ENCODE results near the gene KY. TPM values are rescaled to one million over a fixed set of nuclear protein-coding genes. Genes with fewer than 3 reads are reported as not detected.

KY gene
- total RNA-seq, 2 donors from 2014 or later, result not detected

DNA sequence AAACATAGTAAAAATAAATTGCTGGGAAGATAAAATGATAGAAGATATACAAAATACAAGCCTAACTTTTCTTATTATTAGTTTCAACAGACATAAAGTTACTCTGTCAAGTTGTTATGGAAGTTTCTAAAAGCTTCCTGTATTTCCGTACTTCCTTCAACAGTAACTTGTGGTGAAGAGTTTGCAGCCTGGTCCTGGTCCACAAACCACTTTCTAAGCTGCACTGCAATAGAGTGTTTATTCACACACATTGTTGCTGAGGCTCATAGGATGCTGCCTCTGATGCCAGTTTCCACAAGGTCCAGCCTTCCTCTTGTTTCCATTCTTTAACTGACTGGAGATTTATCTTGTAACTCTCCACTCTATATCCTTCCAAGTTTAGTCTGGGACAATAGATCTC lies 39.4 kb upstream of the KY start:
- H3K27me3 ChIP-seq (ENCODE audit: control insufficient read depth, insufficient read depth, low read length, poor library complexity, severe bottlenecking), result peaks cover 52% of the 10 kb centered on the region
- Mint-ChIP-seq H3K4me1 (peaks cover 13% of the 10 kb centered on the region), H3K27ac (no peak overlapping the region), H3K9me3 (no peaks in the 10 kb centered on the region), H3K4me3 (no peak overlapping the region), H3K27me3 (ENCODE audit: insufficient read depth) (peaks cover 70% of the 10 kb centered on the region), H3K36me3 (ENCODE audit: low read depth) (no peaks in the 10 kb centered on the region)
- 89 to 100% methylated on average over 1 of the region's 1 CpG for WGBS, 2 experiments (ENCODE audit: insufficient coverage in 1 of 2, insufficient read length in 1 of 2)
- peaks cover 4% of the 10 kb centered on the region for H3K4me1 ChIP-seq (ENCODE audit: control insufficient read depth, insufficient read depth, low read length)
- no peak for TF ChIP-seq CTCF (conservative IDR thresholded peaks at IDR 0.05)
- no peak overlapping the region for H3K27ac ChIP-seq (ENCODE audit: low read depth, low read length)
- no peaks in the 10 kb centered on the region for H3K9me3 ChIP-seq (ENCODE audit: control insufficient read depth, low read length)
- no peak overlapping the region for H3K4me3 ChIP-seq (ENCODE audit: low read length)
- DNase-seq, result no peak
- H3K36me3 ChIP-seq (ENCODE audit: control insufficient read depth, insufficient read depth, low read length), result no peaks in the 10 kb centered on the region
- H3K9ac ChIP-seq (ENCODE audit: extremely low read depth, low read length, poor library complexity, severe bottlenecking), result no peak overlapping the region

DNA sequence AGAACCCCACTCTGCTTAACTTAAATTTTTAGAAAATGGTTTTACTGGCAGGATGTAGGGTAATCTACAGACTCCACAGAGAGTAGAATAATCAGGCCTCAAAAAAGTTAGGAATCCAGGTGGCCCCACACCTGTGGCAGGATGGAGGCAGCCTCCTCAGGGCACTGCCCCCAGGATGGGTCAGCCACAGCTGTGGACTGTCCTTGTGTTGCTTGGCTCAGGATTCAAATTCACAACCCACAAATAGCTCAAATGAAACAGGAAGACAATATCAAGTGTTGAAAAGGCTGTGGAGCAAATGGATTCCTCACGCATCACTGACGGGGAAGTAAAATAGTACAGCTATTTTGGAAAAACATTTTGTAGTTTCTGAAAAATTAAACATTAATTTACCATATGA lies 36.8 kb upstream of the KY start:
- Mint-ChIP-seq H3K27ac (no peak overlapping the region), H3K4me3 (no peak overlapping the region), H3K27me3 (ENCODE audit: insufficient read depth) (peaks cover 63% of the 10 kb centered on the region), H3K9me3 (no peaks in the 10 kb centered on the region), H3K4me1 (peaks cover 5% of the 10 kb centered on the region), H3K36me3 (ENCODE audit: low read depth) (no peaks in the 10 kb centered on the region)
- no peak overlapping the region for H3K4me3 ChIP-seq (ENCODE audit: low read length)
- H3K27ac ChIP-seq (ENCODE audit: low read depth, low read length), result no peak overlapping the region
- H3K4me1 ChIP-seq (ENCODE audit: control insufficient read depth, insufficient read depth, low read length), result peaks cover 4% of the 10 kb centered on the region
- H3K9me3 ChIP-seq (ENCODE audit: control insufficient read depth, low read length), result no peaks in the 10 kb centered on the region
- DNase-seq, result no peak
- TF ChIP-seq CTCF (conservative IDR thresholded peaks at IDR 0.05), result no peak
- WGBS, 2 experiments (ENCODE audit: insufficient coverage in 1 of 2, insufficient read length in 1 of 2), result no CpG with 5 or more reads among the region's 2 CpGs
- no peaks in the 10 kb centered on the region for H3K36me3 ChIP-seq (ENCODE audit: control insufficient read depth, insufficient read depth, low read length)
- H3K27me3 ChIP-seq (ENCODE audit: control insufficient read depth, insufficient read depth, low read length, poor library complexity, severe bottlenecking), result peaks cover 45% of the 10 kb centered on the region
- H3K9ac ChIP-seq (ENCODE audit: extremely low read depth, low read length, poor library complexity, severe bottlenecking), result no peak overlapping the region

DNA sequence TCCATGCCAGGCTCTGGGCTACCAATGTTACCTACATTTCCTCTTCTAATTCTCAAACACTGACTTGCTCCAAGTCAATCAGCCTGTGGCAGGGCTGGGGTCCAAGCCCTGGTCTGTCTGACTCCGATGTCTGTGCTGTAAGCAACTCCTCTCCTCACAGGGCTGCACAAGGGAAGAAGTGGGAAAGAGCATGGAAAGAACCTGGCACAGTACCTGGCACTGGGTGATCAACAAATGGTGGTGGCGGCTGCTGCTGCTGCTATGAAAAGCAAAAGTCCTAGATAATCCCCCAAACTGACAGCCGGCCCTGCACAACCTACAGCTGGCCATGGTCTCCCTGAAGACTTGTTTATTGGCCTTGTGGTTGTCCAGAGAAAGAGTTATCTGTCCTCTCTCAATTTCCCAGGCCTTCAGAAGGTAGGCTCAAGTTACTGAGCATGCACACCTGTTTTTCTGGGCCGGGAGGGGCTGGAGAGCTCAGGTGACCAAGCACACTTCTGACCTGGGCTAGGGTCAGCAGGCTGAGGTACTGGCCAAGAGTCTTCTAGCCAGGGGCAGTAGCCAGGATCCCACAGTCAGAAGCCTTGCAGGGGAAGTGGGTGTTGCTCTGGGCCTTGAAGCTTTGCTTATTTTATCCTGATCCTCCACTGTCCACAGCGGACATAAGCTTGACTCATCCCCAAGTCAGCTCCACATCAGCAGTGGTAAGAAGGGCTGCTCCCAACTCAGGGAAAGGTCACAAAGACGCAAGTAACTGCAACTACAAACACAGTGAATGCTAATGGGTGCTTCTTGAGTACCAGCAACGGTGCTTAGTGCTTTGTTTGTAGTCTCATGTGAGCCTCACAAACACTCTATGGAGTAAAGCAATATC lies 35.3 kb upstream of the KY start:
- no peak overlapping the region for H3K9ac ChIP-seq (ENCODE audit: extremely low read depth, low read length, poor library complexity, severe bottlenecking)
- 88 to 98% methylated on average over 5 to 7 of the region's 7 CpGs for WGBS, 2 experiments (ENCODE audit: insufficient coverage in 1 of 2, insufficient read length in 1 of 2)
- DNase-seq, result no peak

More for the DNA sequence above, 35.3 kb upstream of the KY start:
- H3K27ac Mint-ChIP-seq, result no peak overlapping the region
- no peaks in the 10 kb centered on the region for H3K9me3 Mint-ChIP-seq
- peaks cover 68% of the 10 kb centered on the region for H3K27me3 Mint-ChIP-seq (ENCODE audit: insufficient read depth)
- H3K4me3 Mint-ChIP-seq, result no peak overlapping the region
- no peak overlapping the region for H3K4me3 ChIP-seq (ENCODE audit: low read length)
- H3K4me1 Mint-ChIP-seq, result peaks cover 5% of the 10 kb centered on the region
- no peak for TF ChIP-seq CTCF (conservative IDR thresholded peaks at IDR 0.05)
- H3K36me3 ChIP-seq (ENCODE audit: control insufficient read depth, insufficient read depth, low read length), result no peaks in the 10 kb centered on the region
- H3K27me3 ChIP-seq (ENCODE audit: control insufficient read depth, insufficient read depth, low read length, poor library complexity, severe bottlenecking), result peaks cover 53% of the 10 kb centered on the region
- no peaks in the 10 kb centered on the region for H3K36me3 Mint-ChIP-seq (ENCODE audit: low read depth)
- H3K27ac ChIP-seq (ENCODE audit: low read depth, low read length), result no peak overlapping the region
- H3K9me3 ChIP-seq (ENCODE audit: control insufficient read depth, low read length), result no peaks in the 10 kb centered on the region
- H3K4me1 ChIP-seq (ENCODE audit: control insufficient read depth, insufficient read depth, low read length), result peaks cover 4% of the 10 kb centered on the region

Data from endodermal cell (in vitro differentiated cells).